OCI-LY3 (cell line): Measurements from ENCODE around the gene THAP8.

Experiments used
- CTCF ChIP-seq: fragments of 200-600, 300-600 bp; sonication (generic); IDR thresholded peaks from 2 replicates; pipeline ENCODE4 v1.5.1; 2014; ENCODE audit warnings: antibody characterized with exemption, low read length, low read depth
- EZH2phosphoT487 ChIP-seq: fragments of 200-600 bp; shearing (Covaris generic); IDR thresholded peaks from 2 replicates; pipeline ENCODE4 v1.6.1; 2018; ENCODE audit warnings: antibody characterized with exemption, mixed run types, low read depth

GRCh38 chr19:35990156-35990555, 63.9 kb downstream of the THAP8 start:
- no peak for TF ChIP-seq CTCF
- no peak for TF ChIP-seq EZH2phosphoT487
